GM10248 (cell line): Measurements from ENCODE around the gene MAST3.

Experiments used
- CTCF ChIA-PET: fragments of 300-600 bp; sonication (Branson Sonifier 250); formaldehyde crosslinking; extraction: SDS; loops from one replicate; lab custom pipeline; 2021; ENCODE audit warnings: antibody characterized with exemption; lab: Yijun Ruan, JAX
- POLR2A ChIA-PET: fragments of 350-650 bp; sonication (Branson Sonifier 250); formaldehyde crosslinking; extraction: SDS; loops from one replicate; lab custom pipeline; 2020; ENCODE audit warnings: antibody characterized with exemption; lab: Yijun Ruan, JAX
- DNase-seq: peaks from one replicate; pipeline ENCODE4 v3.0.0; 2012; ENCODE audit errors: extremely low spot score
- TF ChIP-seq, protein P1 (sequence below): IDR thresholded peaks from 2 replicates; pipeline ENCODE4 v1.5.1; 2012; ENCODE audit warnings: mild to moderate bottlenecking, low read depth; ENCODE audit errors: extremely low read depth, missing control alignments, control extremely low read depth

Gene MAST3

DNA sequence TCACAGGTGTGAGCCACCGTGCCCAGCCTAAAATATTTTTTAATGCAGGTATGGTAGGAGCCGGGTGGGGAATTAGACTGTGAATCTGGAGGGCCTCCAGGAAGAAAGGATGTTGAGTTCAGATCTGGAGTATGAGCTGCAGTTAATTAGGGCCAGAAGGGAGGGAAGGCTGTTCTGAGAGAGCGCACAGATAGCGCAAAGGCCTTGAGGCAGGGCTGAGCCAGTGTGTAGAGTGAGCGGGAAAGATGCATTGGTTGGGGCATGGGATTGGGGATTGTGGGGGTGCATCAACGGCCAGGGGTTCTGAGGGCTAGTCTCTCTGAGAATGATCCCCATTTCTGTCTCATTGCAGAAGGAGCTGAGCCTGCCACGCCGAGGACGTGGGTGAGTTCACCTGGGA, 9.7 kb downstream of the MAST3 start:
- POLR2A ChIA-PET: no interaction called here
- CTCF ChIA-PET: interaction anchor here (1.2 to 4.2 kb wide), 4 partner anchors 9 to 60 kb away, joined by 3 to 18 read pairs (median 6); partner anchors contain the start of gene MAST3
- TF ChIP-seq, protein P1, sequence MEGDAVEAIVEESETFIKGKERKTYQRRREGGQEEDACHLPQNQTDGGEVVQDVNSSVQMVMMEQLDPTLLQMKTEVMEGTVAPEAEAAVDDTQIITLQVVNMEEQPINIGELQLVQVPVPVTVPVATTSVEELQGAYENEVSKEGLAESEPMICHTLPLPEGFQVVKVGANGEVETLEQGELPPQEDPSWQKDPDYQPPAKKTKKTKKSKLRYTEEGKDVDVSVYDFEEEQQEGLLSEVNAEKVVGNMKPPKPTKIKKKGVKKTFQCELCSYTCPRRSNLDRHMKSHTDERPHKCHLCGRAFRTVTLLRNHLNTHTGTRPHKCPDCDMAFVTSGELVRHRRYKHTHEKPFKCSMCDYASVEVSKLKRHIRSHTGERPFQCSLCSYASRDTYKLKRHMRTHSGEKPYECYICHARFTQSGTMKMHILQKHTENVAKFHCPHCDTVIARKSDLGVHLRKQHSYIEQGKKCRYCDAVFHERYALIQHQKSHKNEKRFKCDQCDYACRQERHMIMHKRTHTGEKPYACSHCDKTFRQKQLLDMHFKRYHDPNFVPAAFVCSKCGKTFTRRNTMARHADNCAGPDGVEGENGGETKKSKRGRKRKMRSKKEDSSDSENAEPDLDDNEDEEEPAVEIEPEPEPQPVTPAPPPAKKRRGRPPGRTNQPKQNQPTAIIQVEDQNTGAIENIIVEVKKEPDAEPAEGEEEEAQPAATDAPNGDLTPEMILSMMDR: no peak
- DNase-seq: no peak

DNA sequence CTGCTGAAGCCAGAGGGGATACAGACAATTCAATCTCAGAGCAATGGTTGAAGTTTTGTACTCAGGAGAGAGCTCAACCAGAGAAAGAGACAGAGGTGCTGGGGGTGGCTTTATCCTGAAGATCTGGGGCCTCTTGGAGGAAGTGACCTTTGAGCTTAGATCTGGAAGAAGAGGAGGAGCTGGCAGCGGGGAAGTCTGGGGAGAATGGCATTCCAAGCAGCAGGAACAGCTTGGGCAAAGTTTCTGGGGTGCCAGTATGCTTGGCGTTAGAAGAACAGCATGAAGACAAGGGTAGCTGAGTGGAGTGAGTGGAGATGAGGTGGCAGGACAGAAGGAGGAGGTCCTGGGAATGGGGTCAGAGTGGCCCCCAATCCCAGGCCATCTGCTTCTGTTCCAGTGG, 11.3 kb downstream of the MAST3 start:
- DNase-seq: no peak
- CTCF ChIA-PET: interaction anchor here (0.7 to 4.2 kb wide), 12 partner anchors 11 to 279 kb away, joined by 3 to 18 read pairs (median 4); partner anchors contain the start of gene MAST3
- TF ChIP-seq, protein P1: no peak
- POLR2A ChIA-PET: no interaction called here

DNA sequence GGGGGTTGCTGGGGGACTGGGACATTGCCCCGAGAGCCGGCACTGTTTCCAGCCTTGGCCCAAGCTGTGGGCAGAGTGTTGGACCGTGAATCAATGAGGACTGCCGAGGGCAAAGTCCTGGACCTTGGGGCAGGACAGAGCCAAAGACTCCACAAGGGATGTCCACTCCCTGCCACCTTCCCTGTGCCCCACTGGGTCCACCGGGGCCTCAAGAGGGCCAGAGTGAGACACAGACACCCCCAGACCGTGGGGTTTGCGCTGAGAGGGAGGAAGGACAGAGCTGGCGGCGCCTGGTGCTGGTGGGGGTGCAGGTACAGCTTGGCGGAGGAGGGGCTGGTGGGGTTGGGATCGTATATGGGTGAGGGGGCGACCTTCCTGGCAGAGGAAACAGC, 11.8 kb downstream of the MAST3 start:
- ChIA-PET POLR2A (interaction anchor here (0.6 kb wide), 2 partner anchors 74 to 95 kb away, joined by 3 to 4 read pairs; no protein-coding TSS in a partner anchor), CTCF (interaction anchor here (0.7 to 4.2 kb wide), 14 partner anchors 11 to 279 kb away, joined by 3 to 18 read pairs (median 4); partner anchors contain the start of genes MAST3 and PIK3R2)
- TF ChIP-seq, protein P1: no peak
- DNase-seq: no peak

DNA sequence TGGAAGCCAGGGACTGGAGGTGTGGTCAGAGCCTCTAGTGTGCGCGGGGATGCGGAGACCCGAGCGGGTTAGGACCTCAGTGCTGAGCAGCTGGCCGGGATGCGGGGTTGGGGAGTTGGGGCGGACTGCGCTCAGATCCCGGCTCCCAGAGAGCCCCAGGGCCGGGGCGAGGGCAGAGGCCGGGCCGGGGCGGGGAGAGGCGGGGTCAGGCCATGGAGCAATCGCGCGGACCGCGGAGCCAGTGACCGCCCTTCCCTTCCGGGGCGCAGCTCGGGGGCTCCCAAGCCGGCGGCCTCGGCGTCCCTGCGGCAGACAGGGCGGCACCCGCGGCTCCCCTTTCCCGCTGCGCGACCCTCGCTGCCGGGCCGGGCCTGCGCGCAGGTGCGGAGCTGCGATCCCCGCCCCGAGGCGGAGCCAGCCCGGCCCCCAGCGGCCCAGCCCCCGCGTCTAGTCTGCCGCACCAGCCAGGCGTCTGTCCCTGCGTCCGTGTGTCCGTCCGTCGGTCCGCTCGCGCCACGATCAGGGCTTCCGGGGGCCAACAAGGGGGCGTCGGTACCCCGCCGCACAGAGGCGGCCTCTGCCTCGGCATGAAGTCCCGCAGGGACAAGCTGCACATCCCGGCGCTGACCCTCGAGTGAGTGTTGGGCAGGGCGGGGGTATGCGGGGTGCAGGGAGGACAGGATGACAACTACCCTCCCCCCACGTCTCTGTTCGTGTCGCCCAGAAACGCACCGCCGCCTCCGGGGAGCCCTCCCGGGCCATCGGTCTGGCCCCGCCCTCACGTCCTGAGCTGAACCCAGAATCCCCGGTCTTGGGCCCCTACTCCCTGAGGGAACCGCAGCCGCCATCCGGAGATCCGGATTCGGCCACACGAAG, 12.4 kb downstream of the MAST3 start:
- DNase-seq: peak; percentile 64
- POLR2A ChIA-PET: interaction anchor here (0.6 kb wide), 3 partner anchors 11 to 96 kb away, joined by 3 to 4 read pairs (median 4); no protein-coding TSS in a partner anchor
- CTCF ChIA-PET: interaction anchor here (1.1 to 4.2 kb wide), 16 partner anchors 12 to 172 kb away, joined by 3 to 18 read pairs (median 4); partner anchors contain the start of genes MAST3 and PIK3R2

DNA sequence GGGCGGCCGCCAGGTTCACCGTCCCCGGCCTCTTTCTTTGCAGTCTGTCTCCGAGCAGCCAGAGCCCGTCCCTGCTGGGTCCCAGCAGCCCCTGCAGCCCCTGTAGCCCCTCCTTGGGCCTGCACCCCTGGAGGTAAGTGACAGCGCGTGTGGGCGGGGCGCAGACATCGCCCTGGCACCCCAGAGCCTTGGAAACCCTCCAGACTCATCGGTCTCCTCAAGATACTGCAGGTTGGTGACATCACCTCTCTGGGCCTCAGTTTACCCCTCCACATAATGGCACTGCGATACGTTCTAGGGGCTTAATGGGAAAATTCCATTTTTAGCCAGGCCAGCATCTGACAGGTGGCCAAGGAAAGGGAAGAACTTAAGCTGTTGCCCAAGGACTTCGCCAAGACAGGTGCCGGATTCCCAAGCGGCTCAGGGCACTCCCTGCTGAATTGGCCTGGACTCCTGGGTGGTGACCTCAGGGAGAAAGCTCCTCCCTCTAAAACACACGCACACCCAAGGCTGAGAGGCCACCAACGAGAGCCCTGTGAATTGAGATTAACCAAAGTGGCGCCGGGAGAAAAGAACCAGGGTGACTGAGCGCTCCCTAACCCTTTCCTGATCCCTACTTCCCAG, 13.1 kb downstream of the MAST3 start:
- TF ChIP-seq, protein P1: no peak
- ChIA-PET CTCF (interaction anchor here (0.7 to 4.2 kb wide), 14 partner anchors 12 to 172 kb away, joined by 3 to 28 read pairs (median 5); partner anchors contain the start of genes MAST3 and PIK3R2), POLR2A (interaction anchor here (0.6 to 0.7 kb wide), 3 partner anchors 12 to 109 kb away, joined by 3 to 6 read pairs (median 4); no protein-coding TSS in a partner anchor)
- no peak for DNase-seq

More for the DNA sequence above, 12.4 kb downstream of the MAST3 start:
- TF ChIP-seq, protein P1: no peak
